G401 (cell line): ENCODE data around the gene ATPAF1. TPM values are rescaled to one million over a fixed set of nuclear protein-coding genes. Genes with fewer than 3 reads are reported as not detected.
"Not testable (repeated sequence)": the region's sequence is repeated elsewhere in the genome, so short reads cannot be mapped to it uniquely, and the experiment has no call there.

Source experiments
- DNase-seq: peaks from one replicate; pipeline ENCODE4 v3.0.0-alpha.2; 2015; ENCODE audit warnings: low spot score
- in situ Hi-C: cut with HindIII; loops from 2 replicates; pipeline ENCODE4 v1.10.0; 2016; ENCODE audit warnings: low sequenced_read_pairs, mixed read lengths
- total RNA-seq: library from RNA; depleted of rRNA; stranded (reverse); fragments of >200 nt; shearing (Covaris generic); gene quantifications from 2 replicates; pipeline ENCODE4 v1.2.3, GENCODE V29; 2014

The ATPAF1 gene
- total RNA-seq, 1 experiment from 2014 or later = 96.9 TPM

DNA sequence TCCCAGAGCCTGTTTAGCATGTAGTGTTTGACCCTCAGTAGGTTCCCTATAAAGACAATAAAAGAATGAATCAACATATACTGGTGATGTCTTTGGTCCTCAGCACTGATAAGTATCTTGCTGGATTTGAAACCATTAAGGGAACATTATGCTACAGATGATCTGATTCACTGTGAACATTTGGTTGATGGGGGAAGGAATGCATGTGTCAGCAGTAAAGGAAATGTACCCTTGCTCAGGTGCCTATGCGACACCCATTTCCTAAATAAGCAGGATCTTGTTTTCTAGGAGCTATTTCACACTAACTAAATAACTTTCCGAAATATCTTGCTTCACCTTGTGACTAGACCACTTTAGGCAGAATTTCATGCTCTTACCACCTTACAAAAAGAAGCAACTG, 16.5 kb upstream of the ATPAF1 start:
- no peak for DNase-seq
- in situ Hi-C loops = no loop called here

DNA sequence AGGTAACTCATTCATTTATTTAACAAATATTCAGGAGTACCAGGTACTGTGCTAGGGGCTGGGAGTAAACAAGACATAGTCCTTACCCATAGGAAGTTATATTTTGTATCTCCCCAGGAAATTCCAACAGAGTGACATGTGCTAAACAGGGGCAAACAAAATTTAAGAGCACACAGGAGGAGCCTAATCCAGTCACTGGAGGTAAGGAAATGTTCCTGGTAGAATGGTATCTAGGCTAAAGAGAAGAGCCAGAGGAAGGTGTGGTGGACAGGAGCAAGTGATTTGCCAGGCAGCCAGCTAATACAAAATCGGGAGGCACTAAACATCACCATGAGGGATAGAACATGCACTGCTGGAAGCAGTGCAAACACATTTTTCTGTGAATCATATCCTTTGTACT, 13.9 kb upstream of the ATPAF1 start:
- in situ Hi-C loops = no loop called here
- no peak for DNase-seq

DNA sequence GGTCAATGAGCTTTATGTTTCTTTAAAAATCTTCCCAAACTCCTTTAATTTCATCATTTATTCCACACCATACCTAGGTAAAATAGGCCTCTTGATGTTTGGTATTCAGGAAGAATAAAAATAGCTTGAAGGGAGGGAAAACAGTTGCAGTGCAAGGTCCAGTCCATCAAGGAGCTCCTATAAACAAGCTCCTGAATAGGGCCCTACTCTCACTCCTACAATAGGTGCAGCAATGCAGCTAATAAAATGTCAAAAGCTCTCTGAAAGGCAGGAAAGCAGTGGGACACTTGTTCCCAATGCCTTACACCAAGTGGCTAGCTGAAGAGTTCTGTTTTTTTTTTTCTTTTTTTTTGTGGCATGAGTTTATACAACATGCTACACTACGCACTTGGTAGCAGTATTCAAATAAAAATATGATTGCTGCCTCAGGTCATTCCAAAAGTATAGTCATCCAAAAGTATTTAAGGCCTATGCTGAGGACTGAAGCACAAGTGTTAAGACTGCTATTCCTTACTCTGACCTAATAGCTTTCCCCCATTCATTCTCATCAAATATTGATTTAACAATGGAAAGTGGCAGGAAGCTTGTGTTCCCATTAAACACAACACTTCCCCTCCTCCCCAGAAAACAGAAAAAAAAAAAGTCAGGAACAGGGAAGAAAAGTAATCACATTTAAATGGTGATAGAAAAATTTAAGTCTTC, 13.3 kb upstream of the ATPAF1 start:
- no peak for DNase-seq
- in situ Hi-C loops = no loop called here

DNA sequence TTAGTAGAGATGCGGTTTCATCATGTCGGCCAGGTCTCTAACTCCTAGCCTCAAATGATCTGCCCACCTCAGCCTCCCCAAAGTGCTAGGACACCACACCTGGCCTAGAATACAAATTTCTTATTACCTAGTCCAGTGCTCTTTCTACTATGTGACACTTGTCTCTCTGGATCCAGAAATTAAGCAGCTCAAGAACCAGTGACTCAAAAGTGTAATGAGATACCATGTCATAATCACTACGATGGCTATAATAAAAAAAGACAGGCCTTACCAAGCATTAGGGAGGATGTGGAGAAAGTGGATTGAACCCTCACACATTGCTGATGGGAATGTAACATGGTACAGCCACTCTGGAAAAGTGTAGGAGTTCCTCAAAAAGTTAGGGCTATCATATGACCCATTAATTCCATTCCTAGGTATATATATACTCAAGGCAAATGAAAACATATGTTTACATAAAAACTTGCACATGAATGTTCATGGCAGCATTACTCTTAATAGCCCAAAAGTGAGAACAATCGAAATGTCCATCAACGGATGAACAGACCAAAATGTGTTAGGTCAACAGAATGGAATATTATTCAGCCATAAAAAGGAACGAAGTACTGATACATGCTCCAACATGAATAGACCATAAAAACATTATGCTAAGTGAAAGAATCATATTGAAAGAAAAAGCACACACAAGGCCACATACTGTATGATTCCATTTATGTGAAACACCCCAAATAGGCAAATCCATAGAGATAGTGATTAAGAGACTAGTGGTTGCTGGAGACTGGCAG, 11.8 kb upstream of the ATPAF1 start:
- in situ Hi-C loops = no loop called here
- no peak for DNase-seq

DNA sequence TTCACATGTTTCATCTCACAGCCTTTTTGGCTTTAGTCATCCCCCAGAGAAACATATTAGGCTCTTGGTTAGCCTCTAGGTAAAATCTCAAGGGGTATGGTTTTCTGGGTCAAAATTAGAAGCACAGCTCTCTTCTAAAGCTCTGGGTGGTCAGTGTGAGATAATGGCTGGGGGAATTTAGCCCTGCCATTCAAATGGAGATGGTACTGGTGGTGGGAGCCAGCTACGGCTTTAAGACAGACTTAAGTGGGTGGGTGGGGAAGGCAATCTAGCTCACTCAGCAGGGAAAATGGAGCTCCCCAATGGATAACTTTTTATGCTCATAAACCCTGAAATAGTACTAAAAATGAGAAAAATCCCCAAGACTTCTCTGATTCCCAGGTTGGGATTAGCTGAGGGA, 9.2 kb upstream of the ATPAF1 start:
- no peak for DNase-seq
- in situ Hi-C loops = no loop called here

DNA sequence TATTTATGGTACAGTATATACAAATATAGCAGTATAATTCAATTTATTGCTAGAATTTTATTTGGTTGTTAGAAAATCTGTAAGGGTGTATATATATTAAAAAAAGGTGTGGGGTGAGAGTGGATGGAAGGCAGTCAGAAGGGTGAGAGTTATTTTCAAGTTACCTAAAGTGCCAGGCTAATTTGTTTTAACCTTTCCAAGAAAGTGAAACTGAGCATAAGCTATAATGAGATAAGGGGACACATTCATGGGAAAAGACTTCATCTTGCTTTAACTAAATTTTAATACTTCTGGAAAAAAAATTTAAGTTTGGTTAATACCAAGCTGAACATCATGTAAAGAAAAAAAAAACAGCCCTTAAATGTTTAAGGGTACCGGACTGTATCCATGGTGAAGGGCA, 8.4 kb upstream of the ATPAF1 start:
- in situ Hi-C loops = no loop called here
- no peak for DNase-seq

DNA sequence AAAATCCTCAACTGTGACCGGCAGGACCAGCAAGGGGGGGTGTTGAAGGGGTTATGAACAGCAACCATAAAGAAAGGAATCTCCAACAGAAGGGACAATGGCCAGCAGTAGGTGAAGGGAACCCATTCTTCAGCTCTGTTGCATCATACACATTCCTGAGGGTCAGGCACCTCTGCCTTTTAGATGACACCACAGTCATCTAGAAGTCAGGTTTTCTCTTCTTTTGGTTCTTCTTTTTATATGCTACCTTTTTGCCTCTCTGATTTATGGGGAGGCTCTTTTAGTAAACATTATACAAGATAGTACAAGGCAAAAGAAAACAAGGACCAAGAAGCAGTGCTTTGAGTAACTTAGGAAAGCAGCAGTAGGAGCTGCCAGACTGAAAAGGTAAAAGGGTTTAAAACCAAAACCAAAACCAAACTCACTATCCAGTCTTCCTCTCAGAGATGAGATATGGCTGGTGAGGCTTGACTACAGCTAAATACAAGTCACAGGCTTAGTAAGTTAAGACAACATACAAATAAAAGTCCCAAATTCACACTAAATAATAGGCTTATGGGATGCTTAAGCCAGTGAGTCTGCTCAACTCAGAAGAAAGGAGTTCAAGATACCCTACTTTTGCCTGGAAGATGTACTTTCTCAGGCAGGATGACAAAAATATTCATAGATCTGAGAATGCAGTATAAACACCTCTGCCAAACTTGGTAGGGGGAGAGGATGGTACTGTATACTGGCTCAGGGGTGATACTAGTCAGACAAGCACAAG, 7.6 kb upstream of the ATPAF1 start:
- no peak for DNase-seq
- in situ Hi-C loops = no loop called here

DNA sequence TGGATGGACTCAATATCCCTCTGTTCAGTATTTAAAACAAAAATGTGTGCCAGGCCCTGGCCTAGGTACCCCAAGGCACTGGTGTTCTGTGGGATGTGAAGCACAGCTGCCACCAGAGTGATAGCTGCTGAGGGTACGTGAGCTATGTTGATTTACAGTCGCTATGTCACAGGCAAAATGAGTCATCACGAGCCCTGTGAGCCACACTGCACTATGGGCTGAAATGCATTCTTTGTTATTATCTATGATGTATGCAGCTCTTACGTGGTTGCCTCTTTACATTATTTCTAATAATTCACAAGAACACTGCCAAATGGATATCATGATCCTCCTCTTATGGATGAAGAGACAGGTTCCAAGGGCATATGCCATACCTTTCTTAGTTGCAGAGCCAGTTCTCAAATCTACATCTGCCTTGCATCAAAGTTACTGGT, 5.6 kb upstream of the ATPAF1 start:
- in situ Hi-C loops = no loop called here
- no peak for DNase-seq

DNA sequence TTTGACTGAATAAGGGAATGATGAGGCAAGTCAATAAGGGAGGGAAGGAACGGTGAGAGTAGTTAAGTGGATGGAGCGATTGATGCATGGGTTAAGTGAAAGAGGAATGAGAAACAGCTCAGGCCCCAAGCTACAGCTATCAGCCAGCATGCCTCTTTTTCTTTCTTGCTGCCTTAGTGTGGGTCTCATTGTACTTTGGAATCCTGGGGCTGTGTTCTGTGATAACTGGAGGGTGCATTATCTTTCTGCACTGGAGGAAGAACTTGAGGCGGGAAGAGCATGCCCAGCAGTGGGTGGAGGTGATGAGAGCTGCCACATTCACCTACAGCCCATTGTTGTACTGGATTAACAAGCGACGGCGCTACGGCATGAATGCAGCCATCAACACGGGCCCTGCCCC, 4.5 kb upstream of the ATPAF1 start:
- no peak for DNase-seq
- in situ Hi-C loops = no loop called here

DNA sequence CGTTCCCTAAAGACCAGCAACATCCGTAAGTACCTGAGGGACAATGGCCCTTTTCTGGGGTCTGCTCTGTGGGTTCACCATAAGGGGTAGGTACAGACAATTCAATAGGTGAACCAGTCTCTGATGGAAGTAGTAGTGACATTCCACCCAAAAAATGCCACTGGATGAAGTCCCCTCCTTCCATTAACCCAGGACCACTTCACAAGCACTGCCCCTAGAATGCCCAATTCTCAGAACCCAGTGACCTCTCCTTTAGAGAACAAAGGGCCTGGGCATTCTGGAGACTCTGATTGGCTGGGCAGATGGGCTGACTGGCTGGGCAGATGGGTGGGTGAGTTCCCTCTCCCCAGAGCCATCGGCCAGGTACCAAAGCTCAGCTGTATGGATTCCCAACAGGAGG, 3.4 kb upstream of the ATPAF1 start, which contains the start of gene TEX38:
TSS of gene TEX38 (plus strand) at position 301 of the 400 bp plus-strand sequence. CDS start at position 382, 81 bp downstream.
- DNase-seq = no peak
- in situ Hi-C loops = no loop called here

DNA sequence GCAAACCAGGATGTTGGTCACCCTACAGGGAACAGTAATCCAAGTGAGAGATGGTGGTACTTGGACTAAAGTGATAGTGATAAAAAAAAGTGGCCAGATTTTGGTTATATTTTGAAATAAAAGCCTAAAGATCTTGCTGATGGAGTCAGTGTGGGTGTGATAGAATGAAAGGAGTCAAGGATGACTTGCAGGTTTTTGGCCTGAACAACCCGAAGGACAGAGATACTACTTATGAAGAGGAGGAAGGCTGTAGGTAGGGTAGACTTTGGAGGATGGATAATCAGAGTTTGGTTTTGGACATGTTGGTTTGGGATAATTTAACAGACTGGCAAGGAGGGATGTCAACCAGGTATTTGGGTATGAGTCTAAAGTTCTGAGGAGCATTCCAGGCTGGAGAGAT, 2.0 kb upstream of the ATPAF1 start:
- in situ Hi-C loops = no loop called here
- DNase-seq = no peak

DNA sequence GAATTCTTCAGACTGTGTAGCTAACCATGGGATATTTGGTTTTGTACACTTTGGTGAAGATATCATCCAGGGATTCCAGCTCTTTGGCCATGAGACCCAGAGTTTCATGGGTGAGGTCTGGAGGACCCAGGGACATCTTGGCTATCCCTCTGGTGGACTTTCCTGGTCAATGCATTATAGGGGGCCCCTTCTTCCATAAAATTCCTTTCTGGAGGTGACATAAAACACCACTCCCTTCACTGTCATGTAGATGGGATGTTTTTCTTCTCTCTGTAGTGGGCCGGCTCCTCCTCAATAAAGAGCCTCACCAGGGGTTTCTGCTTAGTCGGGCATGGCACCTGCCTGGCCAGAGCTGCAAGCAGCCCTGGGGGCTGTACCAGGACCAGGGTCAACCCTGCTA, 2.2 kb downstream of the ATPAF1 start:
- in situ Hi-C loops = no loop called here
- DNase-seq = no peak

DNA sequence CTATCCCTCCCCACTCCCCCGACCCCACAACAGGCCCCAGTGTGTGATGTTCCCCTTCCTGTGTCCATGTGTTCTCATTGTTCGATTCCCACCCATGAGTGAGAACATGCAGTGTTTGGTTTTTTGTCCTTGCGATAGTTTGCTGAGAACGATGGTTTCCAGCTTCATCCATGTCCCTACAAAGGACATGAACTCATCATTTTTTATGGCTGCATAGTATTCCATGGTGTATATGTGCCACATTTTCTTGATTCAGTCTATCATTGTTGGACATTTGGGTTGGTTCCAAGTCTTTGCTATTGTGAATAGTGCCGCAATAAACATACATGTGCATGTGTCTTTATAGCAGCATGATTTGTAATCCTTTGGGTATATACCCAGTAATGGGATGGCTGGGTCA, 5.2 kb downstream of the ATPAF1 start:
- DNase-seq, in situ Hi-C loops: not testable (repeated sequence)

DNA sequence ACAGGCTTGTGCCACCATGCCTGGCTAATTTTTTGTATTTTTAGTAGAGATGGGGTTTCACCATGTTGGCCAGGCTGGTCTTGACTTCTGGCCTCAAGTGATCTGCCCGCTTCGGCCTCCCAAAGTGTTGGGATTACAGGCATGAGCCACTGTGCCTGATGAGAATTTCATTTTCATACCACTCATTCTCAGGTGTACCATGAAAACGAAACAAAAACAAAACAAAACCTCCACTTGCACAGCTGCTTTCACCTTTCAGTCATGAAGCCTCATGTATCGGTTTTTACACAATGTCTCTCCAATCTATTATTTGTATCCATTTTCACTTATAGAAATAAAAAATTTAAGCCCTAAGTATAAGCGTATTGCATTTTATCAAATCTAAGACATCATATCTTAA, 8.0 kb downstream of the ATPAF1 start:
- in situ Hi-C loops, DNase-seq: not testable (repeated sequence)

DNA sequence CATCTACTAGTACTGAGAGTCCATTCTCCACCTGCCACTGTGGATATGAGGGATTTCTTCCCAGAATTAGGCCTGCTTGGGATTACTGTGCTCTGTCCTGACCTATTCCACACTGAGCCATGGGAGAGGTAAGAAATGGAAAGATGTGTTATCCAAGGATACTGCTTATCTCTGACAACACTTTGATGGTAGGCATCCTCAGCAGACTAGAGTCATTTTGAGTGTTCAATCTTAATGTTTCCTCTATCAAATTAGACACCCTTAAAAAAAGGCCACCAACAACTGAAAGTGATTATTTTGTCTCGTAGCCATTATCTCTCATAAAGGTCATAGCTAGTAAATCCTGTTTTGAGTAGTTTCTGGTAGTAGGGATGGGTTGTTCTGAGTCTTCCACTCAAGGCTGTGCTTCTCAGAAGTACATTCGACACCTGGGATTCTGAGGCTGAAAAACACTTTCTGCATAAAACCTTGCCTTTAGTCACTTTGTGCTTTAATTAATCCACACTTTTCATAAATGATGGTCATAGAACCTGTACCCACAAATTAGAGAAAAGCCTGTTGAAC, 8.8 kb downstream of the ATPAF1 start:
- in situ Hi-C loops = no loop called here
- DNase-seq = no peak

DNA sequence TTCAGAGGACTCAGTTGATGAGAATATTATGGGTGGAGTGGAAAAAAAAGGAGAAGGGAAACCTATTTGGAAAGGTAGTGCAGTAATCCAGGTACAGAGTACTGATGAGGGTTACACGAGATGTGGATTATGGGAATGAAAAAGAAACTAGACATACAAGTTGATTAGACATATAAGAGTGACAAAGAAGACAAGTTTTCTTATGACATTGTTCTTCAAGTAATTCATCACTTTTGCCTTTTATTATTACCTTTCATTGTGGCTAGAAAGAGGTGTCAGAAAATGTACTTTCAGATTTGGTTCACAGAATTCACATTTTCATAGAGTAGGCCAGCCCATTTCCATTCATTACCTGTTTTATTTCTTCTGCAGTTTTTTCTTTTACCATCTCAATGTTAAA, 10.4 kb downstream of the ATPAF1 start:
- in situ Hi-C loops = no loop called here
- DNase-seq = no peak

DNA sequence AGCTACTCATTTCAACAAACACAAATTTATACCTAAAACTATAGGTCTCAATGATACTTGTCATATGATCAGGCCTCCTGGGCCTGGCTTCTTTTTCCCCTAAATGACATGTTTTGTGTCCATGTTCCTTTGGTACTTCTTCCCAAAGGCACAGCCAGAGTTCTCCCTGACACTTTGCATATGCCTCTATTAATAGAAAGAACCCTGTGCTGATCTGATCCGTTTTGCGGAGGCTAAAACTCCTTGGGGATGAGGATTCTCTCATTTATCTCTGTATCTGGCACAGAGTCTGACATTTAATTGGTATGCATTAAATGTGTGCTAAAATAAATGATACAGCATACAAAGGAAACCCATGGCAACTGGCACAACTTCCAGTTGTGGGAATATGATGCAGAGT, 11.5 kb downstream of the ATPAF1 start:
- in situ Hi-C loops = no loop called here
- no peak for DNase-seq

DNA sequence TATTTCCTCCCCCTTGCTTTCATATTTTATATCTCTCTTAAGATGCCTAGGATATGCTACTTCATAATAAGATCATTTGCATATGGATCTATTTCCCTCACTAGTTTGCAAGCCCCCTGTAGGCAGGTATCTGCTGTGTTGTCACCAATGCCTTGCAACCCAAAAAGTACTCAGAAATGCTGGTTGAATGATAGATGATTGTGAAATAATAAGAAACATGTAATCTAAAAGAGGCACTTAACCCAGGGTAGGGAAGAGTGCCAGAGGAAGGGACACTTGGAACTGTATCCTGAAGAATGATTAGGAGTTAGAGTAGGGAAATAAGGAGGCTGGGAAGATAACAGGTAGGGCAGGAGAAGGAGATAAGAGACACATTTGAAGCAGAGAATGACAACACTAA, 12.3 kb downstream of the ATPAF1 start:
- no peak for DNase-seq
- in situ Hi-C loops = no loop called here

DNA sequence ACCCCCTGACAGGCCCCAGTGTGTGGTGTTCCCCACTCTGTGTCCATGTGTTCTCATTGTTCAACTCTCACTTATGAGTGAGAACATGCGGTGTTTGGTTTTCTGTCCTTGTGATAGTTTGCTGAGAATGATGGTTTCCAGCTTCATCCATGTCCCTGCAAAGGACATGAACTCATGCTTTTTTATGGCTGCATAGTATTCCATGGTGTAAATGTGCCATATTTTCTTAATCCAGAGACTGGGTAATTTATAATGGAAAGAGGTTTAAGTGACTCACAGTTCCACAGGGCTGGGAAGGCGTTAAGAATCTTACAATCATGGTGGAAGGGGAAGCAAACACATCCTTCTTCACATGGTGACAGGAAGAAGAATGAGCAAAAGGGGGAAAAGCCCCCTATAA, 13.5 kb downstream of the ATPAF1 start:
- DNase-seq, in situ Hi-C loops: not testable (repeated sequence)

DNA sequence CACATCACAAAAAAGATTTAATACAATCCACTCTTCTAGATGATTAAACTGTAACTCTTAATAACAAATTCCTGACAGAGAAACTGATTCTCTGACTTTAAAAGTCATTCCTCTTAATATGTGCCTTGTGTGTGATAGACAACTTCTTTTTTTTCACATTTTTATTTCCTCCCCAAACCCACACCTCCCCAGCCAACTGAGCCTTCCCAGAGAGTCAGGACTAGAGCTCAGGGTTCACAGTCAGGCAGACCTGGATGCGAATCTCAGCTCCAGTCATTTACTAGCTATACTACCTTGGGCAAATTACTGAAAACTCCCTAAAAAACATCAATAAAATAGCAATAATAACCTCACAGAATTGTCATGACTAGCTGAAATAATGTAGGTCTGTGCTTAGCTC, 14.2 kb downstream of the ATPAF1 start:
- in situ Hi-C loops = no loop called here
- no peak for DNase-seq
